ENCODE data around the gene TSPAN12.
A peak's percentile ranks its signal among the peaks of the same experiment; 100 is the strongest.

Gene TSPAN12

GRCh38 chr7:120862987-120863590, 5.1 kb upstream of the TSPAN12 start:
- Mint-ChIP-seq H3K36me3 (ENCODE audit: low read depth) (no peaks in the 10 kb centered on the region), H3K9me3 (no peaks in the 10 kb centered on the region), H3K4me1 (ENCODE audit: low read depth) (no peaks in the 10 kb centered on the region), H3K4me3 (no peak overlapping the region), H3K27ac (no peak overlapping the region), H3K27me3 (peaks cover 69% of the 10 kb centered on the region)

DNA sequence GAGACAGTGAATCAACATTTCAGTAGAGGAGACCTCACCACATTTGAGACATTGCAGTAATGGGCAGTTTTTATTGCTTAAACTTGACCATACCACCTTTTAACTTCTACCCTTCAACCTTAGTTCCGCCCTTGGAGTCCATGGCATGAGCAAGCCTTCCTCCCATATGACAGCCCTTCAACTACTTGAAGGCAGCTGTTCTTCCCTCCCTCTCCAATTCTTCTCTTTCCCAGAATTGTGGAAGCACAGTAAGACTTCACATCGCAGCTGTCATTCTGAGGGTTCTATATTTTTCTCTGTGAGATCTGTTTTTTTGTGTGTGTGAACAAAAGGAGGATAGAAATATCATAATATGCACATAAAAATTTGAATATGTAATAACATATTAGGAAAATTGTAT, 2.2 kb upstream of the TSPAN12 start:
- Mint-ChIP-seq H3K4me1 (ENCODE audit: low read depth) (peaks cover 11% of the 10 kb centered on the region), H3K27me3 (peaks cover 70% of the 10 kb centered on the region), H3K9me3 (no peaks in the 10 kb centered on the region), H3K36me3 (ENCODE audit: low read depth) (no peaks in the 10 kb centered on the region), H3K27ac (no peak overlapping the region), H3K4me3 (no peak overlapping the region)

- peaks cover 73% of the 10 kb centered on the region for H3K27me3 Mint-ChIP-seq
- no peak overlapping the region for H3K4me3 Mint-ChIP-seq
- H3K9me3 Mint-ChIP-seq, result no peaks in the 10 kb centered on the region
- H3K27ac Mint-ChIP-seq, result no peak overlapping the region
- no peaks in the 10 kb centered on the region for H3K36me3 Mint-ChIP-seq (ENCODE audit: low read depth)
- peaks cover 11% of the 10 kb centered on the region for H3K4me1 Mint-ChIP-seq (ENCODE audit: low read depth)
These were observed 1.5 kb upstream of the TSPAN12 start for GRCh38 chr7:120859459-120859858.

- Mint-ChIP-seq H3K9me3 (no peaks in the 10 kb centered on the region), H3K36me3 (ENCODE audit: low read depth) (no peaks in the 10 kb centered on the region), H3K4me3 (peak overlapping the region; percentile 79), H3K27me3 (peaks cover 57% of the 10 kb centered on the region), H3K4me1 (ENCODE audit: low read depth) (peaks cover 11% of the 10 kb centered on the region), H3K27ac (no peak overlapping the region)
These were observed 1.2 kb downstream of the TSPAN12 start for GRCh38 chr7:120856621-120857352.

DNA sequence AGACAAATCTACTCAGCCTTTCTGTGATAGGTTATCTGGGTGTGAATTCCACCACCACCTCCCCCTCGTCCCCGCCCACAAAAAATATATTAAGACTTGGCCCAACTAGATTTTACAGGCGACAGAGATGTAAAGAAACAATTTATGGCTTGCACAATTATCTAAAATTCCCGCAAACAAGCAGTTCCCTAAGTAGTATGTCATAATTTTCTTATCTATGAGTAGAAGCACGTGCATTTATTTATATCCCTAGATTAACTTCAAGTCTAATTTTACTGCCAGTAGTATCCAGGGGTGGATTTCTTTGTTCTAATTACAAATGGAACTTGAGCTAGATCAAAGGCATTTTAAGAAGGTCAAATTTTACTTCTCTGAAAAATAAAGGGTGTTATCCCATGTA, 1.7 kb downstream of the TSPAN12 start:
- Mint-ChIP-seq H3K36me3 (ENCODE audit: low read depth) (no peaks in the 10 kb centered on the region), H3K4me3 (peak overlapping the region; percentile 79), H3K27ac (no peak overlapping the region), H3K9me3 (no peaks in the 10 kb centered on the region), H3K4me1 (ENCODE audit: low read depth) (peaks cover 11% of the 10 kb centered on the region), H3K27me3 (peaks cover 57% of the 10 kb centered on the region)

GRCh38 chr7:120852700-120853099, 5.2 kb downstream of the TSPAN12 start:
- peaks cover 31% of the 10 kb centered on the region for H3K27me3 Mint-ChIP-seq
- no peak overlapping the region for H3K4me3 Mint-ChIP-seq
- no peaks in the 10 kb centered on the region for H3K9me3 Mint-ChIP-seq
- H3K27ac Mint-ChIP-seq, result no peak overlapping the region
- H3K4me1 Mint-ChIP-seq (ENCODE audit: low read depth), result peaks cover 11% of the 10 kb centered on the region
- no peaks in the 10 kb centered on the region for H3K36me3 Mint-ChIP-seq (ENCODE audit: low read depth)

GRCh38 chr7:120843109-120843508, 14.8 kb downstream of the TSPAN12 start:
- H3K27ac Mint-ChIP-seq, result no peak overlapping the region
- H3K4me1 Mint-ChIP-seq (ENCODE audit: low read depth), result no peaks in the 10 kb centered on the region
- H3K27me3 Mint-ChIP-seq, result peaks cover 13% of the 10 kb centered on the region
- H3K4me3 Mint-ChIP-seq, result no peak overlapping the region
- no peaks in the 10 kb centered on the region for H3K9me3 Mint-ChIP-seq
- no peaks in the 10 kb centered on the region for H3K36me3 Mint-ChIP-seq (ENCODE audit: low read depth)

GRCh38 chr7:120842121-120842621, 15.8 kb downstream of the TSPAN12 start:
- Mint-ChIP-seq H3K36me3 (ENCODE audit: low read depth) (no peaks in the 10 kb centered on the region), H3K9me3 (no peaks in the 10 kb centered on the region), H3K4me3 (no peak overlapping the region), H3K4me1 (ENCODE audit: low read depth) (no peaks in the 10 kb centered on the region), H3K27me3 (peaks cover 13% of the 10 kb centered on the region), H3K27ac (no peak overlapping the region)

DNA sequence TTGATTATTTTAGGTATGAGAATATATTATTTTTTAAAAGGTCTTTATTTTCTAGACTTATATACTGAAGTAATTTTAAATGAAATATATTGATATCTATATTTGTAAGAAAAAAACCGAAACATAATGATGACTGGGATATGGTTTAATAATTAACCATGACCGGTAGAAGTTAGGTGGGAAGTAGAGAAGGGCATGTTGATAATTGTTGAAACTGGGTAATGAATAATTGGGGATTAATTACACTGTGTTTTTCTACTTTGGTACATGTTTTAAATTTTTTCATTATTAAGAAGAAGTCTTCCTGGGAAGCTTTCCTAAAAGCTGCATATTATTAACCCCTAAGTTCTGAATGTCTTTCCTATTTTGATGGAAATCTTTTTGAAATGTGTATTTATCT, 16.3 kb downstream of the TSPAN12 start:
- Mint-ChIP-seq H3K4me3 (no peak overlapping the region), H3K36me3 (ENCODE audit: low read depth) (no peaks in the 10 kb centered on the region), H3K27ac (no peak overlapping the region), H3K27me3 (peaks cover 13% of the 10 kb centered on the region), H3K9me3 (no peaks in the 10 kb centered on the region), H3K4me1 (ENCODE audit: low read depth) (no peaks in the 10 kb centered on the region)

DNA sequence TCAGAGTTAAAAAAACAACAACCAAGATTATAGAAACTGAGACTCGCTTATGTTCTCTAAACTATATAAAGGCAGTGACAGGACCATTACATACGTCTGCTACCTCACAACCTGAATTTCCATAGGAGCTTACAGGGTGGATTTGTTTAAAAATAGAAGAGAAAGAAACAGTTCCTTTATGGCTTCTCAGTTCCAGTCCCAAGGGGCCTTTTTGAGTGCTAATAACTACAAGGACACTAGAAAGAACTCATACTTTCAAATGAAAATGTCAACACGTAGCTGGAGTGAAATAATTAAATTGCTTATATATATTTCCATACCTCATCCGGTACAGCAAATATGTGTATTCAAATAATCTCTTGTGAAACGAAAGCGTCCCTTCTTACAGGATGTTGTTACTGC, 19.7 kb downstream of the TSPAN12 start:
- Mint-ChIP-seq H3K4me3 (no peak overlapping the region), H3K9me3 (no peaks in the 10 kb centered on the region)

DNA sequence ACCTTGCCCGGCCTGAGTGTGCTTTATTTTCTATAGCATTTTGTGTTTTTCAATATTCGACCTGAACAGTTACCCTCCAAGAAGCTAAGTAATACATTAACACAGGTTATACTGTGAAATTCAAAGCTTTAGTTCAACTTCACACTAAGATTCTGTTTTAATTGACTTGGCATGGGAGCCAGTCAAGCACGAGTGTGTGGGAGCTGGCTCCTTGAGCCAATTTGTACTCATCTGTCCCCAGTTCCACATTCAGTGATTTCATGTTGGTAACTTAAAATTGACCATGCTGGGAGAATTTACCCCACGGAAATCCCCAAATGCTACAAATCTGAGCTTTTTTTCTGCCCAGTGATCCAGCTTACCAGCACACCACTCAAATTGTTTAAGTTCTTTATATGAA, 20.3 kb downstream of the TSPAN12 start:
- Mint-ChIP-seq H3K4me1 (ENCODE audit: low read depth) (no peaks in the 10 kb centered on the region), H3K27me3 (peaks cover 27% of the 10 kb centered on the region), H3K4me3 (no peak overlapping the region), H3K27ac (no peak overlapping the region), H3K36me3 (ENCODE audit: low read depth) (no peaks in the 10 kb centered on the region), H3K9me3 (no peaks in the 10 kb centered on the region)

More for the DNA sequence above, 19.7 kb downstream of the TSPAN12 start:
- peaks cover 27% of the 10 kb centered on the region for H3K27me3 Mint-ChIP-seq
- no peak overlapping the region for H3K27ac Mint-ChIP-seq
- no peaks in the 10 kb centered on the region for H3K4me1 Mint-ChIP-seq (ENCODE audit: low read depth)
- no peaks in the 10 kb centered on the region for H3K36me3 Mint-ChIP-seq (ENCODE audit: low read depth)

- Mint-ChIP-seq H3K36me3 (ENCODE audit: low read depth) (no peaks in the 10 kb centered on the region), H3K27me3 (peaks cover 26% of the 10 kb centered on the region), H3K4me3 (no peak overlapping the region), H3K4me1 (ENCODE audit: low read depth) (no peaks in the 10 kb centered on the region), H3K27ac (no peak overlapping the region), H3K9me3 (no peaks in the 10 kb centered on the region)
These were observed 21.3 kb downstream of the TSPAN12 start for GRCh38 chr7:120836556-120837115.

GRCh38 chr7:120834726-120835125, 23.2 kb downstream of the TSPAN12 start:
- Mint-ChIP-seq H3K27me3 (peaks cover 37% of the 10 kb centered on the region), H3K4me3 (no peak overlapping the region), H3K27ac (no peak overlapping the region), H3K36me3 (ENCODE audit: low read depth) (no peaks in the 10 kb centered on the region), H3K4me1 (ENCODE audit: low read depth) (no peaks in the 10 kb centered on the region), H3K9me3 (no peaks in the 10 kb centered on the region)

GRCh38 chr7:120833546-120833945, 24.4 kb downstream of the TSPAN12 start:
- H3K9me3 Mint-ChIP-seq, result no peaks in the 10 kb centered on the region
- no peak overlapping the region for H3K4me3 Mint-ChIP-seq
- H3K36me3 Mint-ChIP-seq (ENCODE audit: low read depth), result no peaks in the 10 kb centered on the region
- H3K4me1 Mint-ChIP-seq (ENCODE audit: low read depth), result no peaks in the 10 kb centered on the region
- peaks cover 30% of the 10 kb centered on the region for H3K27me3 Mint-ChIP-seq
- no peak overlapping the region for H3K27ac Mint-ChIP-seq

DNA sequence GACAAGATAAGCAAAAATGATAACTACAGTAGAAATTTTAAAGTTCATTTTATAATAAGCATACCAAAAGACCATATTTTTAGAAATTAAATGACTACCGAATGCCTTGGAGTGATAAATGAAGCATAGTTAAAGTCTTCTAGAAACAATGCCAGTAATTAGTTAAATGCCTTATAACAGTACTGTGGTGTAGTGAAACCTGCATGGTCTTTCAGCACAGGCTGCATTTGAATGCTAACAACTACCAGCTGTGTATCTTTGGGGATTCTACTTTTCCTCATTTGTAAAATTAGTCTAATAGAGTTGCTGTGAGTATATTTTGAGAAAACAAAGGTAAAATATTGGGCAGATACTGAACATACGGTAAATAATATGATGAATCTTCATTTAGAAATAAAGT, 25.1 kb downstream of the TSPAN12 start:
- Mint-ChIP-seq H3K4me3 (no peak overlapping the region), H3K36me3 (ENCODE audit: low read depth) (no peaks in the 10 kb centered on the region), H3K9me3 (no peaks in the 10 kb centered on the region), H3K27me3 (peaks cover 37% of the 10 kb centered on the region), H3K4me1 (ENCODE audit: low read depth) (no peaks in the 10 kb centered on the region), H3K27ac (no peak overlapping the region)
